ENCODE measurements around the gene ME3.

ME3 gene

GRCh38 chr11:86663291-86663690 is 9.1 kb downstream of the ME3 start:
- TF ChIP-seq NFIC (IDR thresholded peaks at IDR 0.05) (no peak), CEBPB (IDR thresholded peaks at IDR 0.05) (no peak), RAD21 (IDR thresholded peaks at IDR 0.05; ENCODE audit: low read depth) (no peak), EGR1 (IDR thresholded peaks at IDR 0.05) (no peak)

- no peak for TF ChIP-seq CREB1 (IDR thresholded peaks at IDR 0.05; ENCODE audit: low read depth)
- no peak for TF ChIP-seq TAF1 (IDR thresholded peaks at IDR 0.05; ENCODE audit: low read depth)
- TF ChIP-seq CEBPB (IDR thresholded peaks at IDR 0.05) = no peak
- TF ChIP-seq FOXM1 (IDR thresholded peaks at IDR 0.05; ENCODE audit: borderline replicate concordance, low read depth) = no peak
- TF ChIP-seq EGR1 (IDR thresholded peaks at IDR 0.05) = no peak
- no peak for TF ChIP-seq MAX (IDR thresholded peaks at IDR 0.05)
- TF ChIP-seq REST (IDR thresholded peaks at IDR 0.05; ENCODE audit: low read depth) = no peak
- no peak for TF ChIP-seq RAD21 (IDR thresholded peaks at IDR 0.05; ENCODE audit: low read depth)
- no peak for TF ChIP-seq TEAD4 (IDR thresholded peaks at IDR 0.05)
- no peak for TF ChIP-seq ZBTB7A (IDR thresholded peaks at IDR 0.05; ENCODE audit: low read depth)
- TF ChIP-seq EP300 (IDR thresholded peaks at IDR 0.05; ENCODE audit: borderline replicate concordance) = no peak
- TF ChIP-seq YY1 (IDR thresholded peaks at IDR 0.05; ENCODE audit: low read depth) = no peak
- TF ChIP-seq USF1 (IDR thresholded peaks at IDR 0.05) = no peak
Observed at GRCh38 chr11:86660736-86661135, 11.7 kb downstream of the ME3 start.

GRCh38 chr11:86660088-86660487 is 12.3 kb downstream of the ME3 start:
- no peak for TF ChIP-seq REST (IDR thresholded peaks at IDR 0.05; ENCODE audit: low read depth)
- TF ChIP-seq FOXM1 (IDR thresholded peaks at IDR 0.05; ENCODE audit: borderline replicate concordance, low read depth) = no peak
- TF ChIP-seq NFIC (IDR thresholded peaks at IDR 0.05) = no peak
- no peak for TF ChIP-seq YY1 (IDR thresholded peaks at IDR 0.05; ENCODE audit: low read depth)
- TF ChIP-seq EGR1 (IDR thresholded peaks at IDR 0.05) = no peak
- TF ChIP-seq CEBPB (IDR thresholded peaks at IDR 0.05) = no peak
- TF ChIP-seq TAF1 (IDR thresholded peaks at IDR 0.05; ENCODE audit: low read depth) = no peak
- TF ChIP-seq RAD21 (IDR thresholded peaks at IDR 0.05; ENCODE audit: low read depth) = no peak
- no peak for TF ChIP-seq TCF12 (IDR thresholded peaks at IDR 0.05; ENCODE audit: low read depth)
- no peak for TF ChIP-seq CREB1 (IDR thresholded peaks at IDR 0.05; ENCODE audit: low read depth)
- TF ChIP-seq USF1 (IDR thresholded peaks at IDR 0.05) = no peak
- TF ChIP-seq EP300 (IDR thresholded peaks at IDR 0.05; ENCODE audit: borderline replicate concordance) = no peak
- TF ChIP-seq ZBTB7A (IDR thresholded peaks at IDR 0.05; ENCODE audit: low read depth) = no peak
- no peak for TF ChIP-seq TEAD4 (IDR thresholded peaks at IDR 0.05)
- no peak for TF ChIP-seq MAX (IDR thresholded peaks at IDR 0.05)

GRCh38 chr11:86658534-86658933 is 13.9 kb downstream of the ME3 start:
- TF ChIP-seq EP300 (IDR thresholded peaks at IDR 0.05; ENCODE audit: borderline replicate concordance) (no peak), TAF1 (IDR thresholded peaks at IDR 0.05; ENCODE audit: low read depth) (no peak)

GRCh38 chr11:86644291-86644690 is 28.1 kb downstream of the ME3 start:
- TF ChIP-seq MAX (IDR thresholded peaks at IDR 0.05) = no peak
- no peak for TF ChIP-seq CREB1 (IDR thresholded peaks at IDR 0.05; ENCODE audit: low read depth)
- no peak for TF ChIP-seq EP300 (IDR thresholded peaks at IDR 0.05; ENCODE audit: borderline replicate concordance)
- no peak for TF ChIP-seq USF1 (IDR thresholded peaks at IDR 0.05)
- no peak for TF ChIP-seq REST (IDR thresholded peaks at IDR 0.05; ENCODE audit: low read depth)
- no peak for TF ChIP-seq EGR1 (IDR thresholded peaks at IDR 0.05)
- no peak for TF ChIP-seq TAF1 (IDR thresholded peaks at IDR 0.05; ENCODE audit: low read depth)
- no peak for TF ChIP-seq YY1 (IDR thresholded peaks at IDR 0.05; ENCODE audit: low read depth)
- no peak for TF ChIP-seq RAD21 (IDR thresholded peaks at IDR 0.05; ENCODE audit: low read depth)
- no peak for TF ChIP-seq NFIC (IDR thresholded peaks at IDR 0.05)
- TF ChIP-seq TCF12 (IDR thresholded peaks at IDR 0.05; ENCODE audit: low read depth) = no peak
- no peak for TF ChIP-seq TEAD4 (IDR thresholded peaks at IDR 0.05)
- no peak for TF ChIP-seq CEBPB (IDR thresholded peaks at IDR 0.05)
- no peak for TF ChIP-seq ZBTB7A (IDR thresholded peaks at IDR 0.05; ENCODE audit: low read depth)
- no peak for TF ChIP-seq FOXM1 (IDR thresholded peaks at IDR 0.05; ENCODE audit: borderline replicate concordance, low read depth)

Measured in Ishikawa (cell line).